Esophagus muscularis mucosa (tissue), 2 donors: Measurements from ENCODE around the gene OAF.

Experiments used
- POLR2A ChIP-seq: fragments of 450-650 bp; IDR thresholded peaks from one replicate; pipeline ENCODE4 v1.6.1; 2017; ENCODE audit warnings: antibody characterized with exemption, moderate library complexity, mild to moderate bottlenecking, low read depth
- POLR2AphosphoS5 ChIP-seq, 2 donors: sonication (generic); formaldehyde crosslinking; IDR thresholded peaks; one replicate each; pipeline ENCODE4 v1.6.1; 2017; ENCODE audit warnings: antibody characterized with exemption in 2 of 2

DNA sequence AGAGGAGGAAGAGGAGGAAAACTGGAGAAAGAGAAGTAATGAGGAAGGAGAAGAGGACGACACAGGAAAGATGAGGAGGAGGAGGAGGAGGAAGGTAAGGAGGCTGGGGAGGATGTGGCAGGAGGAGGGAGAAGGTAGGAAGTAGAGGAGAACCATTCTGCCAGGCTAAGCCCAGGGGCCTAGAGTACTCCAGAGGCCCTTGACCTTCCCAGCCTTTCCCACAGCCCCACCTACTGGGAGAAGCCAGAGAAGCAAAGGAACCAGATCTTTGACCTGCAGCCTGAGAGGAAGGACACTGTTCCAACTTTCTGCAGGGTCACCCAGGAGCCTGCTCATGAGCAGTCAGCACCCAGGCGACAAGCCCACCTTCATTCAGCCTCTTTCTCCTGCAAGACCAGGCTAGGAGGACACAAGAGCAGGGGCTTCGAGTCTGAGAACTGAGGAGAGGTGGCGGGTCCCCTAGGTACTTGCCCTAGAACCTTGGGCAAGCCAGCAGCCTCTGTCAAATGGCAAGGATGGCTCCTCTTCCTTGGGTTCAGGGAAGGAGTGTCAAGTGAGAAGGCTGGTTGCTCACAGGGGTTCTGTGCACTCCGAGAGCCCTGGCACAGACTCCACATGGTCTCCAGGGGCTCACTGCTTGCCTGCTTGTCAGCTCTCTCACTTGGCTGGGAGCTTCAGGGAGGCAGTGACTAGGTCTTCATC, 27.9 kb upstream of the OAF start:
- TF ChIP-seq POLR2A: no peak
- TF ChIP-seq POLR2AphosphoS5 (IDR thresholded peaks at IDR 0.05): no peak
